Measurements from ENCODE around the gene BEST3. TPM values are rescaled to one million over a fixed set of nuclear protein-coding genes. Genes with fewer than 3 reads are reported as not detected.
A peak's percentile ranks its signal among the peaks of the same experiment; 100 is the strongest.

BEST3 gene
- total RNA-seq, 6 experiments from 2014 or later, result not detected

DNA sequence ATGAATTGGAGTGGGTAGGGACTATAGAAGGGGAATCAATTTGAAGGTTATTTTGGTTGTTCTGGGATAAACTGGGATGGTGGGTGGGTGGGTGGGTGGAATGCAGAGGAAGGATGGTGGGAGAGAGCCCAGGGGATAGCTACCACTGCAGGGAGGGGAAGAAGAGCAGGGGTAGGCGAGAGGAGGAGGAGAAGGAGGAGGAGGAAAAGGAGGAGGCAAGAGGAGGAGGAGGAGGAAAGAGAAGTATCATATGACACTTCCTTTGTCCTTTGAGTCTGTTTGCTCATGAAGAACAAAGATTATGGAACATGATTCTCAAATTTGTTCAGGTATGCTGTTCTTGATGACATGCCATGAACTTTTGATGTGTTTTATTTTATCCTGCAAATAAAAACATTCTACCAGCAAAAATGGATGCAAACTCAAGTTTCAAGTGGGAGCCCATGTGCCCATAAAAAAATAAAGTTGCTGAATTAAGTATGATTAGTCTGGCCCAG lies 4.1 kb upstream of the BEST3 start:
- Histone ChIP-seq H3K27me3 (no peaks in the 10 kb centered on the region), H3K4me3 (no peak overlapping the region), H3K27ac (no peak overlapping the region), H3K4me1 (no peaks in the 10 kb centered on the region), H3K9me3 (no peaks in the 10 kb centered on the region), H3K36me3 (no peaks in the 10 kb centered on the region)
- 75% methylated on average over 1 of the region's 1 CpG for WGBS (ENCODE audit: insufficient coverage, low coverage, low lambda C conversion rate, missing lambda C conversion rate)
- intact Hi-C loops (cut with DNase I), result no loop called here
- ATAC-seq (no peak), DNase-seq (no peak)
- TF ChIP-seq POLR2A (IDR thresholded peaks at IDR 0.05), result no peak
- TF ChIP-seq, protein P1, sequence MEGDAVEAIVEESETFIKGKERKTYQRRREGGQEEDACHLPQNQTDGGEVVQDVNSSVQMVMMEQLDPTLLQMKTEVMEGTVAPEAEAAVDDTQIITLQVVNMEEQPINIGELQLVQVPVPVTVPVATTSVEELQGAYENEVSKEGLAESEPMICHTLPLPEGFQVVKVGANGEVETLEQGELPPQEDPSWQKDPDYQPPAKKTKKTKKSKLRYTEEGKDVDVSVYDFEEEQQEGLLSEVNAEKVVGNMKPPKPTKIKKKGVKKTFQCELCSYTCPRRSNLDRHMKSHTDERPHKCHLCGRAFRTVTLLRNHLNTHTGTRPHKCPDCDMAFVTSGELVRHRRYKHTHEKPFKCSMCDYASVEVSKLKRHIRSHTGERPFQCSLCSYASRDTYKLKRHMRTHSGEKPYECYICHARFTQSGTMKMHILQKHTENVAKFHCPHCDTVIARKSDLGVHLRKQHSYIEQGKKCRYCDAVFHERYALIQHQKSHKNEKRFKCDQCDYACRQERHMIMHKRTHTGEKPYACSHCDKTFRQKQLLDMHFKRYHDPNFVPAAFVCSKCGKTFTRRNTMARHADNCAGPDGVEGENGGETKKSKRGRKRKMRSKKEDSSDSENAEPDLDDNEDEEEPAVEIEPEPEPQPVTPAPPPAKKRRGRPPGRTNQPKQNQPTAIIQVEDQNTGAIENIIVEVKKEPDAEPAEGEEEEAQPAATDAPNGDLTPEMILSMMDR (IDR thresholded peaks at IDR 0.05), result no peak

DNA sequence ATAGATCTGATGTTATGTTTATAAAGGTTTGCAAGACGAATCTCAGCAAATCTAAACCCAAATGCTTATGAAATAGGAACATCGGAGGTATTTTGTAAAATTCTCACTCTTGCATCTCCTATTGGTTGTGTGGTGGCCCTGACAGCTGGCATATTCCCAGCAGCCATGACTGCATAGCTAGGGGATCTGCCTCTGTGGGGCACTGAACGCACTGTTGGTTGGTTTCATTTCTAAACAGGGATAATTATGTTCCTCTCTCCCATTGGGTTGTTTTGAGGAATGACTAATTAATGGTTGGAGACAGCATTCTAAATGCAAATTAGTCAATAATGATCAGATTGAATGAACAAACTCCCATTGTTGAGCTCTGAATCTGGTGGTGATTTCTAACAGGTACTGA lies 2.7 kb upstream of the BEST3 start:
- DNase-seq (no peak), ATAC-seq (no peak)
- WGBS (ENCODE audit: insufficient coverage, low coverage, low lambda C conversion rate, missing lambda C conversion rate), result 92% methylated on average over 3 of the region's 3 CpGs
- Histone ChIP-seq H3K27me3 (no peaks in the 10 kb centered on the region), H3K27ac (no peak overlapping the region), H3K4me1 (no peaks in the 10 kb centered on the region), H3K9me3 (no peaks in the 10 kb centered on the region), H3K36me3 (no peaks in the 10 kb centered on the region), H3K4me3 (no peak overlapping the region)
- no peak for TF ChIP-seq POLR2A (IDR thresholded peaks at IDR 0.05)
- TF ChIP-seq, protein P1 (IDR thresholded peaks at IDR 0.05), result no peak
- intact Hi-C loops (cut with DNase I), result no loop called here

- Histone ChIP-seq H3K4me1 (no peaks in the 10 kb centered on the region), H3K27me3 (no peaks in the 10 kb centered on the region), H3K27ac (no peak overlapping the region), H3K9me3 (no peaks in the 10 kb centered on the region), H3K4me3 (no peak overlapping the region), H3K36me3 (no peaks in the 10 kb centered on the region)
- TF ChIP-seq, protein P1 (IDR thresholded peaks at IDR 0.05), result no peak
- TF ChIP-seq POLR2A (IDR thresholded peaks at IDR 0.05), result no peak
- ATAC-seq (no peak), DNase-seq (no peak)
- WGBS (ENCODE audit: insufficient coverage, low coverage, low lambda C conversion rate, missing lambda C conversion rate), result 69% methylated on average over 2 of the region's 2 CpGs
- intact Hi-C loops (cut with DNase I), result no loop called here
Observed at GRCh38 chr12:69698054-69698453, 1.0 kb downstream of the BEST3 start.

DNA sequence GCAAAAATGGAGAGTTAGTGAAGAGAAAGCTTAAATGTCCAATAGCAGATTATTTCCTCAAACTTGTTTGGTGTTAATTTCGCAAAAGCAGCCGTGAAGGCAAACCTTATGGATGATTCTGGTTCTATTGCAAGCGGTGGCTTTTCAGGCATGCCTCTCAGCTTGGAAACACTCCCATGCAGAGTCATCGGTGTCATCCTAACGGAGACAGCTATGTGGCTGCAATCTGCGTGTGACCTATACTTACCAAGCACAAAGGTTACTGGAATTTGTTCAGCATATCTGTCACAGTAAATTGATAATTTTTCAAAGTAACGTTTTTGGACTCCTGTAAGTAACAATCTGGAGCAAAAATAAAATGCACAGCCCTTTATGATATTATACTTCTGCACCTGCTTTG lies 5.0 kb downstream of the BEST3 start:
- Histone ChIP-seq H3K4me3 (no peak overlapping the region), H3K27ac (no peak overlapping the region), H3K27me3 (no peaks in the 10 kb centered on the region), H3K9me3 (no peaks in the 10 kb centered on the region), H3K36me3 (no peaks in the 10 kb centered on the region), H3K4me1 (no peaks in the 10 kb centered on the region)
- 40% methylated on average over 6 of the region's 7 CpGs for WGBS (ENCODE audit: insufficient coverage, low coverage, low lambda C conversion rate, missing lambda C conversion rate)
- DNase-seq (peak in 2 of 3 donors; percentile 25 to 63), ATAC-seq (peak; percentile 66 to 92 (median 82))
- intact Hi-C loops (cut with DNase I), result no loop called here
- TF ChIP-seq POLR2A (IDR thresholded peaks at IDR 0.05), result no peak
- TF ChIP-seq, protein P1 (IDR thresholded peaks at IDR 0.05), result no peak

- Histone ChIP-seq H3K27me3 (no peaks in the 10 kb centered on the region), H3K27ac (no peak overlapping the region), H3K9me3 (no peaks in the 10 kb centered on the region), H3K36me3 (no peaks in the 10 kb centered on the region), H3K4me3 (no peak overlapping the region), H3K4me1 (no peaks in the 10 kb centered on the region)
- 85% methylated on average over 2 of the region's 2 CpGs for WGBS (ENCODE audit: insufficient coverage, low coverage, low lambda C conversion rate, missing lambda C conversion rate)
- ATAC-seq (no peak), DNase-seq (no peak)
- intact Hi-C loops (cut with DNase I), result no loop called here
- TF ChIP-seq, protein P1 (IDR thresholded peaks at IDR 0.05), result no peak
- TF ChIP-seq POLR2A (IDR thresholded peaks at IDR 0.05), result no peak
Observed at GRCh38 chr12:69689638-69690037, 9.5 kb downstream of the BEST3 start.
